H1 (cell line): ENCODE data around the gene TNKS2. TPM values are rescaled to one million over a fixed set of nuclear protein-coding genes. Genes with fewer than 3 reads are reported as not detected.

Source experiments
- CTCF ChIA-PET: fragments of 300-600 bp; sonication (Branson Sonifier 250); formaldehyde crosslinking; loops from one replicate; lab custom pipeline; 2021; ENCODE audit not compliant: partially characterized antibody; lab: Charles Lee
- POLR2A ChIA-PET: fragments of 300-600 bp; sonication (Branson Sonifier 250); formaldehyde crosslinking; loops from one replicate; lab custom pipeline; 2021; ENCODE audit warnings: inconsistent platforms; ENCODE audit not compliant: partially characterized antibody; lab: Charles Lee
- DNase-seq, 2 experiments: peaks; one replicate each; pipeline versions ENCODE4 v3.0.0 to v3.0.0-alpha.2; 2010 to 2022; ENCODE audit warnings: low spot score in 2 of 2, low read depth in 1 of 2, mixed read lengths in 1 of 2
- FAIRE-seq: peaks from 2 replicates; lab custom pipeline; 2011; peaks lifted over from hg19 to GRCh38; lab: Jason Lieb, UNC
- H2AFZ ChIP-seq: 2 replicates; pipeline ENCODE4 v1.8.1; 2012; ENCODE audit warnings: low read length, inconsistent platforms
- H2AK5ac ChIP-seq: 2 replicates; pipeline ENCODE4 v1.6.1; 2013; ENCODE audit warnings: low read depth, low read length
- H2BK120ac ChIP-seq: replicated peaks from 2 replicates; pipeline ENCODE3; 2013; ENCODE audit warnings: low read depth, low read length, inconsistent platforms
- H2BK12ac ChIP-seq: 2 replicates; pipeline ENCODE4 v1.6.1; 2013; ENCODE audit warnings: low read depth, low read length
- H2BK15ac ChIP-seq: 2 replicates; pipeline ENCODE4 v1.6.1; 2013; ENCODE audit warnings: low read length
- H2BK20ac ChIP-seq: 2 replicates; pipeline ENCODE4 v1.6.1; 2013; ENCODE audit warnings: low read length
- H2BK5ac ChIP-seq: 2 replicates; pipeline ENCODE4 v1.6.1; 2013; ENCODE audit warnings: low read depth, low read length
- H3K14ac ChIP-seq: 2 replicates; pipeline ENCODE4 v1.6.1; 2013; ENCODE audit warnings: inconsistent platforms; ENCODE audit not compliant: insufficient read length
- H3K18ac ChIP-seq: 2 replicates; pipeline ENCODE4 v1.6.1; 2013; ENCODE audit warnings: low read length; ENCODE audit errors: extremely low read depth
- H3K23ac ChIP-seq: 2 replicates; pipeline ENCODE4 v1.6.1; 2013; ENCODE audit warnings: inconsistent platforms; ENCODE audit not compliant: insufficient read length
- H3K23me2 ChIP-seq: 2 replicates; pipeline ENCODE4 v1.6.1; 2013; ENCODE audit warnings: low read depth, low read length
- H3K27ac ChIP-seq: 2 replicates; pipeline ENCODE4 v1.6.1; 2011; ENCODE audit warnings: low read depth, low read length, inconsistent platforms
- H3K27me3 ChIP-seq, 4 experiments: replicated peaks in 1 of 4; 1 replicate in 1 of 4; 2 replicates in 3 of 4; pipeline versions ENCODE4 v1.6.1 to v1.8.1; 2011 to 2013; ENCODE audit warnings: low read length in 3 of 4, mild to moderate bottlenecking in 3 of 4, inconsistent platforms in 2 of 4, mixed read lengths in 2 of 4, moderate library complexity in 1 of 4; ENCODE audit not compliant: control insufficient read depth in 3 of 4, insufficient read depth in 3 of 4; ENCODE audit errors: extremely low read depth in 1 of 4
- H3K36me3 ChIP-seq, 4 experiments: 2 replicates each; pipeline versions ENCODE4 v1.6.1 to v1.8.1; 2011 to 2013; ENCODE audit warnings: mild to moderate bottlenecking in 4 of 4, low read length in 3 of 4, moderate library complexity in 2 of 4, control low read depth in 1 of 4, inconsistent platforms in 1 of 4; ENCODE audit not compliant: insufficient read depth in 4 of 4, control insufficient read depth in 2 of 4
- H3K4ac ChIP-seq: replicated peaks from 2 replicates; pipeline ENCODE3; 2013; ENCODE audit warnings: low read length, low read depth, mixed read lengths, inconsistent platforms; ENCODE audit not compliant: insufficient read length
- H3K4me1 ChIP-seq, 4 experiments: replicated peaks in 1 of 4; 1 replicate in 1 of 4; 2 replicates in 3 of 4; pipeline versions ENCODE4 v1.6.1 to v1.8.1; 2011 to 2013; ENCODE audit warnings: low read length in 3 of 4, inconsistent platforms in 2 of 4, mixed read lengths in 1 of 4; ENCODE audit not compliant: insufficient read depth in 4 of 4, control insufficient read depth in 3 of 4
- H3K4me2 ChIP-seq, 2 experiments: 2 replicates each; pipeline versions ENCODE4 v1.6.1 to v1.8.1; 2011 to 2013; ENCODE audit warnings: low read depth in 2 of 2, low read length in 2 of 2, control low read depth in 1 of 2, inconsistent platforms in 1 of 2, mild to moderate bottlenecking in 1 of 2; ENCODE audit not compliant: insufficient read depth in 1 of 2
- H3K4me3 ChIP-seq, 4 experiments: fragments of 200-600, 300-600 bp in 1 of 4; sonication (generic), shearing (Covaris generic), sonication (Bioruptor Twin) in 1 of 4; 2 replicates each; pipeline versions ENCODE4 v1.5.1 to v1.8.1; 2011 to 2016; ENCODE audit warnings: low read length in 4 of 4, low read depth in 3 of 4, control low read depth in 2 of 4, inconsistent platforms in 2 of 4, mild to moderate bottlenecking in 2 of 4, mixed read lengths in 1 of 4, moderate library complexity in 1 of 4; ENCODE audit not compliant: insufficient read depth in 2 of 4; ENCODE audit errors: extremely low read depth in 1 of 4
- H3K56ac ChIP-seq: replicated peaks from 2 replicates; pipeline ENCODE3; 2013; ENCODE audit warnings: low read depth, mild to moderate bottlenecking, mixed read lengths, low read length, inconsistent platforms; ENCODE audit not compliant: insufficient read length
- H3K79me1 ChIP-seq: 2 replicates; pipeline ENCODE4 v1.6.1; 2013; ENCODE audit warnings: low read depth, low read length, control low read depth
- H3K79me2 ChIP-seq, 2 experiments: 2 replicates each; pipeline versions ENCODE4 v1.6.1 to v1.8.1; 2012 to 2013; ENCODE audit warnings: low read length in 2 of 2, mild to moderate bottlenecking in 2 of 2, inconsistent platforms in 1 of 2; ENCODE audit not compliant: insufficient read depth in 2 of 2, control insufficient read depth in 1 of 2
- H3K9ac ChIP-seq, 4 experiments: replicated peaks in 1 of 4; 1 replicate in 1 of 4; 2 replicates in 3 of 4; pipeline versions ENCODE4 v1.6.1 to v1.8.1; 2011 to 2013; ENCODE audit warnings: low read depth in 3 of 4, low read length in 3 of 4, control low read depth in 2 of 4, mild to moderate bottlenecking in 2 of 4, moderate library complexity in 2 of 4, inconsistent platforms in 1 of 4; ENCODE audit errors: extremely low read depth in 1 of 4
- H3K9me3 ChIP-seq, 2 experiments: 2 replicates each; pipeline versions ENCODE4 v1.6.1 to v1.8.1; 2012 to 2013; ENCODE audit warnings: mild to moderate bottlenecking in 2 of 2, moderate library complexity in 2 of 2, control low read depth in 1 of 2, inconsistent platforms in 1 of 2, low read depth in 1 of 2, low read length in 1 of 2, mixed read lengths in 1 of 2; ENCODE audit not compliant: insufficient read depth in 2 of 2
- H4K20me1 ChIP-seq, 2 experiments: replicated peaks in 1 of 2; 2 replicates each; pipeline versions ENCODE3 to v1.8.1; 2011 to 2013; ENCODE audit warnings: inconsistent platforms in 2 of 2, low read length in 2 of 2, mild to moderate bottlenecking in 1 of 2; ENCODE audit not compliant: insufficient read depth in 2 of 2, control insufficient read depth in 1 of 2
- H4K5ac ChIP-seq: 2 replicates; pipeline ENCODE4 v1.6.1; 2013; ENCODE audit warnings: low read length, low read depth, mixed read lengths, inconsistent platforms; ENCODE audit not compliant: insufficient read length
- H4K8ac ChIP-seq: 2 replicates; pipeline ENCODE4 v1.8.0; 2013; ENCODE audit warnings: mild to moderate bottlenecking, moderate library complexity, low read length, inconsistent platforms; ENCODE audit not compliant: insufficient read depth; ENCODE audit errors: extremely low read depth
- H4K91ac ChIP-seq: replicated peaks from 2 replicates; pipeline ENCODE3; 2013; ENCODE audit warnings: low read length, mixed read lengths, inconsistent platforms; ENCODE audit not compliant: insufficient read length
- EP300 ChIP-seq, 2 experiments: IDR thresholded peaks; 1 replicate in 1 of 2; 2 replicates in 1 of 2; pipeline ENCODE4 v1.6.1; 2011 to 2012; ENCODE audit warnings: low read depth in 2 of 2, low read length in 2 of 2, mild to moderate bottlenecking in 2 of 2, borderline replicate concordance in 1 of 2, inconsistent platforms in 1 of 2, moderate library complexity in 1 of 2
- FOSL1 ChIP-seq: IDR thresholded peaks from 2 replicates; pipeline ENCODE4 v1.6.1; 2011; ENCODE audit warnings: mild to moderate bottlenecking, low read depth, low read length, moderate library complexity; ENCODE audit not compliant: insufficient read depth
- GABPA ChIP-seq: IDR thresholded peaks from 2 replicates; pipeline ENCODE4 v1.6.1; 2011; ENCODE audit warnings: mild to moderate bottlenecking, low read length, moderate library complexity, borderline replicate concordance; ENCODE audit not compliant: insufficient read depth
- GTF2F1 ChIP-seq: IDR thresholded peaks from 2 replicates; pipeline ENCODE4 v1.6.1; 2012; ENCODE audit warnings: low read depth, low read length, improper control_type of control experiment, borderline replicate concordance
- JUN ChIP-seq: IDR thresholded peaks from 2 replicates; pipeline ENCODE4 v1.6.1; 2011; ENCODE audit warnings: low read depth, mild to moderate bottlenecking, improper control_type of control experiment, low read length
- NRF1 ChIP-seq: IDR thresholded peaks from 2 replicates; pipeline ENCODE4 v1.6.1; 2011; ENCODE audit warnings: mild to moderate bottlenecking, low read depth, low read length, improper control_type of control experiment
- POLR2AphosphoS5 ChIP-seq: IDR thresholded peaks from 2 replicates; pipeline ENCODE4 v1.6.1; 2011; ENCODE audit warnings: low read depth, low read length
- RBBP5 ChIP-seq: IDR thresholded peaks from 2 replicates; pipeline ENCODE4 v1.7.1; 2012; ENCODE audit warnings: low read depth, mild to moderate bottlenecking, inconsistent platforms, low read length, moderate library complexity, borderline replicate concordance
- RNF2 ChIP-seq: fragments of 200-900, 300-1000 bp; sonication (generic); IDR thresholded peaks from 2 replicates; pipeline ENCODE4 v1.7.1; 2016; ENCODE audit warnings: borderline replicate concordance, low read depth, mild to moderate bottlenecking, antibody characterized with exemption, low read length; ENCODE audit not compliant: poor library complexity, severe bottlenecking; ENCODE audit errors: missing control alignments
- RXRA ChIP-seq: IDR thresholded peaks from 2 replicates; pipeline ENCODE4 v1.6.1; 2011; ENCODE audit warnings: low read depth, mild to moderate bottlenecking, low read length, moderate library complexity; ENCODE audit not compliant: insufficient read depth
- SIN3A ChIP-seq, 2 experiments: IDR thresholded peaks in 1 of 2; conservative IDR thresholded peaks in 1 of 2; 2 replicates each; pipeline ENCODE4 v1.6.1; 2011 to 2012; ENCODE audit warnings: low read length in 2 of 2, improper control_type of control experiment in 1 of 2, low read depth in 1 of 2, mild to moderate bottlenecking in 1 of 2
- TAF1 ChIP-seq: IDR thresholded peaks from 2 replicates; pipeline ENCODE4 v1.6.1; 2011; ENCODE audit warnings: mild to moderate bottlenecking, low read depth, low read length
- TBP ChIP-seq: IDR thresholded peaks from 2 replicates; pipeline ENCODE4 v1.6.1; 2011; ENCODE audit warnings: low read depth, low read length, improper control_type of control experiment
- YY1 ChIP-seq: IDR thresholded peaks from 2 replicates; pipeline ENCODE4 v1.6.1; 2011; ENCODE audit warnings: low read depth, mild to moderate bottlenecking, low read length
- WGBS, 2 experiments: shearing (Covaris generic) in 1 of 2; methylation state at CpG; one replicate each; pipeline versions ENCODE4 v1.1.6 to v1.1.7; 2013 to 2015; ENCODE audit warnings: low lambda C conversion rate in 2 of 2, mixed read lengths in 2 of 2, inconsistent platforms in 1 of 2, low coverage in 1 of 2, missing lambda C conversion rate in 1 of 2; ENCODE audit not compliant: insufficient replicate concordance in 2 of 2, insufficient coverage in 1 of 2, insufficient read length in 1 of 2; ENCODE audit errors: extremely low coverage in 1 of 2, missing lambda C conversion rate in 1 of 2; 5-methylcytosine and 5-hydroxymethylcytosine counted together
- polyA plus RNA-seq, 7 experiments: library from polyadenylated mRNA; depleted of rRNA in 3 of 7; stranded (reverse) in 5 of 7; unstranded in 2 of 7; fragments of >200 nt in 5 of 7; fragments of 200-250 nt in 2 of 7; gene quantifications; 1 replicate in 5 of 7; 2 replicates in 1 of 7; 4 replicates in 1 of 7; pipeline versions ENCODE4 v1.2.1 to v1.2.3, GENCODE V29; 2011 to 2013; ENCODE audit warnings: missing spikeins in 2 of 7, mixed read lengths in 2 of 7
- total RNA-seq: library from RNA; stranded (reverse); fragmentation: NEBNext Ultra II Directional; extraction: Animal tissue kit (Norgen Biotek cat#: 25700); gene quantifications from 2 replicates; pipeline ENCODE4 v1.2.1, GENCODE V29; 2021

The TNKS2 gene
- total and polyA plus RNA-seq, 2 of the 8 experiments (the other 6 are each of a cell fraction or from before 2014, with no cell fraction given), result 23.3 to 73.6 TPM

- H2BK120ac ChIP-seq, result no peak overlapping the region
- H2AK5ac ChIP-seq, result no peak overlapping the region
- no peak overlapping the region for H2BK12ac ChIP-seq
- ChIA-PET CTCF (interaction anchor here (1.0 to 1.2 kb wide), 2 partner anchors 152 to 175 kb away, joined by 3 read pairs; no protein-coding TSS in a partner anchor), POLR2A (interaction anchor here (0.6 kb wide), 1 partner anchor 179 kb away, joined by 5 read pairs; no protein-coding TSS in a partner anchor)
- no peak overlapping the region for H4K91ac ChIP-seq
- H2BK15ac ChIP-seq, result no peak overlapping the region
- no peak overlapping the region for H3K9ac ChIP-seq
- no peak for DNase-seq
- no peak overlapping the region for H3K4me3 ChIP-seq
- H3K9me3 ChIP-seq, result peaks cover 4 to 8% of the 10 kb centered on the region in 2 experiments; a peak in 3 of 4 replicates
- H4K5ac ChIP-seq, result no peak overlapping the region
- H3K27ac ChIP-seq, result no peak overlapping the region
- FAIRE-seq, result no peak
- no peak overlapping the region for H3K23ac ChIP-seq
- whole genome bisulfite sequencing, 2 experiments, result 100% methylated on average over 2 of the region's 2 CpGs; no CpG with 5 or more reads in 1 of the 2 experiments
- H3K36me3 ChIP-seq, result no peaks in the 10 kb centered on the region
- H3K79me1 ChIP-seq, result no peaks in the 10 kb centered on the region
- no peak overlapping the region for H2AFZ ChIP-seq
- no peak overlapping the region for H3K14ac ChIP-seq
- H2BK20ac ChIP-seq, result no peak overlapping the region
- no peaks in the 10 kb centered on the region for H4K20me1 ChIP-seq
- H3K4me2 ChIP-seq, result no peak overlapping the region
- no peaks in the 10 kb centered on the region for H3K23me2 ChIP-seq
- H3K79me2 ChIP-seq, result no peaks in the 10 kb centered on the region
- no peak overlapping the region for H4K8ac ChIP-seq
- H3K4me1 ChIP-seq, result no peaks in the 10 kb centered on the region
- no peak overlapping the region for H3K18ac ChIP-seq
- H2BK5ac ChIP-seq, result no peak overlapping the region
- H3K56ac ChIP-seq, result no peak overlapping the region
- no peaks in the 10 kb centered on the region for H3K27me3 ChIP-seq
- H3K4ac ChIP-seq, result no peak overlapping the region
- TF ChIP-seq FOSL1 (no peak), JUN (no peak), RBBP5 (no peak), SIN3A (conservative IDR thresholded peaks at IDR 0.05 in 1 of 2, IDR thresholded peaks at IDR 0.05 in 1 of 2; ENCODE audit: low read depth in 1 of 2, low read length in 2 of 2) (no peak), TBP (no peak), TAF1 (no peak), POLR2AphosphoS5 (no peak), RNF2 (no peak), GABPA (no peak), RXRA (no peak), YY1 (no peak), NRF1 (no peak), GTF2F1 (no peak), EP300 (IDR thresholded peaks at IDR 0.05; ENCODE audit: borderline replicate concordance in 1 of 2, low read depth in 2 of 2, low read length in 2 of 2) (no peak)
Observed at GRCh38 chr10:91756286-91756685, 41.9 kb upstream of the TNKS2 start.
